ENCODE measurements around the gene TIE1.

TIE1 gene

DNA sequence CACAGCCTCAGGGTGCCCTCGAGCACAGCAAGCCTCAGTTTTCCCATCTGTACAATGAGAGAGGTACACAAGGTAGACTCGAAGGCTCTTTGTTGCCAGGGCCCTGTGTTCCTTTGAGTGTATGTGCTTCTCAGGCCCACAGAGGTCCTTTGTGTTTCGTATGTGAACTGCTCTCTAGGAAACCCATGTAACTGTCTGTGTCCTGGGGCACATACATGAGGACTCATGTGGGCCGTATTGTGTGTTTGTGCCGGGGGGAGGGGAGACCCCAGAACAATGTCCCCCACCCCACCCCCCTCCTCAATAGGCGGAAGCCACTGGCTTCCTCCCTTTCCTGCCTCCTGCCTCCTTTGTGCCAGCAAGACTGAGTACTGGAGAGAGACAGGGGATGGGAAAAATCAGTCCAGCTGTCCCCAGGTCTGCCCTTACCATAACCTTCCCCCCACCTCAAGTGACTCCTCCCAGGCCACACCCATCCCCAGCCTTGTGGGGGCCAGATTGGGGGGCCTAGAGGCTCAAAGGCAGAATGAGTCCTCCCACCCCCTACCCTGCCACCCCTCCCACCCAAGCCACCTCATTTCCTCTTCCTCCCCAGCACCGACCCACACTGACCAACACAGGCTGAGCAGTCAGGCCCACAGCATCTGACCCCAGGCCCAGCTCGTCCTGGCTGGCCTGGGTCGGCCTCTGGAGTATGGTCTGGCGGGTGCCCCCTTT lies at the start of gene TIE1:
Gene TIE1 (plus strand): TSS at position 605 of the 717 bp plus-strand sequence. CDS start 90 bp downstream, at position 695.
- no peak for DNase-seq (ENCODE audit: low read depth)

- DNase-seq (ENCODE audit: low read depth), result no peak
Measured at GRCh38 chr1:43251024-43251423, 49.8 kb upstream of the TIE1 start.

GRCh38 chr1:43252225-43252624 lies 48.6 kb upstream of the TIE1 start:
- no peak for DNase-seq (ENCODE audit: low read depth)

- no peak for DNase-seq (ENCODE audit: low read depth)
Measured at GRCh38 chr1:43253173-43253572, 47.6 kb upstream of the TIE1 start.

GRCh38 chr1:43253876-43254275 lies 46.9 kb upstream of the TIE1 start:
- DNase-seq (ENCODE audit: low read depth), result no peak

DNA sequence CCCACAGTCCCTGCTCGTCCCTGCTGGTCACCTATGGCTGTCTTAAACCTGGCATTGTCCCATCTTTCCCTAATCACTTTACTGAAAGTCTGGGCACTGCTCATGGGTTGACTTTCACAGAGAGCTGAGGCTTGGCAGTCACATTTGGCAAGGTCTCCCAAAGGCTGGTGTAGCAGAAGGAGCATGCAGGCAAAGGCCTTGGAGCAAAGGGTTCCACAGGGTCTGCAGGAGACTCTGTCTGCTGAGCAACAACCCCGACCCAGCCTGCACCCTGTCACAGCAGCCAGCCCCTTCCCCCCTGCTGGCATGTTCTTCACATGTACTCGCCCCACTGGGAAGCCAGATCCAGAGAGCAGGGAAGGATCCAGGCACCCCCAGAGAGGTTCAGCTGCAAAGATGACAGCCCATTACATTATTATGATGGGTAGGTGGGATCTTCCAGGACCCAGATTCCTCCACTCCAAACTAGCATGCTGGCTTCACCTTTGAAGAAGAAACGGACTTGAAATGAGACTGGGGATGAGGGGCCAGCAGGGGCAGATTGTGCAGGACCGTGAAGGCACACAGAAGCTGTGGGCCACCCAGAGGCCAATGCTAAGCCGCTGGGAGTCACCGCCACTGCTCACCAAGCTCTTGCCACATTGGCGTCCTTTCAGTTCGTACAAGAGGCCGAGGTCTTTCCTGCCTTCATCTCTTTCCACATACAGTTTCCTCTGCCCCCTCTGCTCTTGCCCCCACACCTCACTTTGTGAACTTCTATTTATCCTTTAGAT lies 45.2 kb upstream of the TIE1 start:
- DNase-seq (ENCODE audit: low read depth), result no peak

GRCh38 chr1:43256675-43257570 lies 43.9 kb upstream of the TIE1 start:
- DNase-seq (ENCODE audit: low read depth), result no peak

- no peak for DNase-seq (ENCODE audit: low read depth)
Measured at GRCh38 chr1:43258370-43258769, 42.4 kb upstream of the TIE1 start.

GRCh38 chr1:43265431-43265830 lies 35.4 kb upstream of the TIE1 start:
- no peak for DNase-seq (ENCODE audit: low read depth)

GRCh38 chr1:43266881-43267280 lies 33.9 kb upstream of the TIE1 start:
- no peak for DNase-seq (ENCODE audit: low read depth)

GRCh38 chr1:43267291-43267805 lies 33.4 kb upstream of the TIE1 start:
- DNase-seq (ENCODE audit: low read depth), result no peak

GRCh38 chr1:43267818-43268425 lies 32.9 kb upstream of the TIE1 start:
- DNase-seq (ENCODE audit: low read depth), result no peak

DNA sequence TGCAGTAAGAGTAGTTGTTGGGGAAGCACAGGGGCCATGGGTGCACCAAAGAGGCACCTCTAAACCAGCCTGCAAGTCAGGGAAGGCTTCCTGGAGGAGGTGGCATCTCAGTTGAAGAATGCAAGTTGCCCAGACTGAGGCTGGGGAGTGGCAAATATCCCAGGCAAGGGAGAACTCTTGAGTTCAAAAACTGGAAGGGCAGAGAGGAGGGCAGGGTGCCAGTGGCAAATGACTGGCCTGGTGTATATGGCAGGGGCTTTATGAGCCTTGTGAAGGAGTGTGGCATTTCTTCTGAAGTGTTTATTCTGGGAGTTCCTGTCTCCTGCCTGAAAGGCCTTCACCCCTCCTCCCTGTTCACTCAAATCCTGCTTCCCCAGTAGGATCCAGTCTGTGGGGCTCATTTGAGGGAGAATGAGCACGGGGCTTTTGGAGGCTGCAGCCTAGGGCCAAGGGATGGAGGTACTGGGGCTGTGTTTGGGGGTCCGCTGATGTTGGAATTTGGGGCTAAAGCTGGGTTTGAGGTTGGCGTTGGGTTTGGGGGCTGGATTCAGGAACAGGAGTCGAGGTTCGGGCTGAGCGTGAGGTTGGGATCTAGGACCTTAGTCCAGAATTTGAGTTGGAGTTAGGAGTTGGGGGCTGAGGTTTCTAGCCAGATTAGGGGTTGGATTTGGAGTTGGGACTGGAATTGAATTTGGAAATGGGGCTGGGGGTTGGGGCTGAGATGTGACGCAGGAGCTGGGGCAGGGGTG lies 31.0 kb upstream of the TIE1 start, which contains the start of gene TMEM125:
Gene TMEM125 (plus strand): TSS at position 357 of the 749 bp plus-strand sequence. CDS start 2,740 bp downstream, outside the sequence.
- DNase-seq (ENCODE audit: low read depth), result no peak

DNA sequence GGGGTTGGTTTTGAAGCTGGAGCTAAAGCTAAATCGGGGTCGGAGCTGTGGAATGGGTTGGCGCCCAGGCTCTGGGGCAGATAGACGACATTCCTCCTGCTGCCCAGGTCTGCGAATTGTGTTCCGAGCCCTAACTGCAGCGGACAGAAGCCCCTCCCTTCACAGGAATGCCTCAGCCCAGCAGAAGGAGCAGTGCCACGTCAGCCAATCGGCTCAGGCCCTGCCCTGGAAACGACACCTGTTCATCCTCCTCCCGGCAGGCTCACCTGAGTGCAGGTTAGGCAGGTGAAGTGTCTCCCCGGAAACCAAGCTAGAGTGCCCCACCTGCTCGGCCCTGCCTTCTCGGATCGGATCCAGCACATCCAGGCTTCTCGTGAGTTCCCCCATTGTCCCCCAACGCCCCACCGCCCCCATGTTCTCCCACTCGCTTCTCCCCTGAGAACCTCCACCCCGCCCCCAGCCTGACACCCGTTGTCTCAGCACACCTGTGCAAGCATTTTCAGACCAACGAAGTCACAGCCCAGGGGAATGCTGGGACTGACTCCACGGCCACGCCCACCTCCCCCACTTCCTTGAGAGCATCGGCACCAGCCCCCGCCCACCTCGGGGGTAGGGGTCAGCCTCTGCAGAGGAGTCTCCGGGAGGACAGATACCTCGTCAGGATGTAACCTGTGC lies 30.2 kb upstream of the TIE1 start:
- DNase-seq (ENCODE audit: low read depth), result no peak

DNA sequence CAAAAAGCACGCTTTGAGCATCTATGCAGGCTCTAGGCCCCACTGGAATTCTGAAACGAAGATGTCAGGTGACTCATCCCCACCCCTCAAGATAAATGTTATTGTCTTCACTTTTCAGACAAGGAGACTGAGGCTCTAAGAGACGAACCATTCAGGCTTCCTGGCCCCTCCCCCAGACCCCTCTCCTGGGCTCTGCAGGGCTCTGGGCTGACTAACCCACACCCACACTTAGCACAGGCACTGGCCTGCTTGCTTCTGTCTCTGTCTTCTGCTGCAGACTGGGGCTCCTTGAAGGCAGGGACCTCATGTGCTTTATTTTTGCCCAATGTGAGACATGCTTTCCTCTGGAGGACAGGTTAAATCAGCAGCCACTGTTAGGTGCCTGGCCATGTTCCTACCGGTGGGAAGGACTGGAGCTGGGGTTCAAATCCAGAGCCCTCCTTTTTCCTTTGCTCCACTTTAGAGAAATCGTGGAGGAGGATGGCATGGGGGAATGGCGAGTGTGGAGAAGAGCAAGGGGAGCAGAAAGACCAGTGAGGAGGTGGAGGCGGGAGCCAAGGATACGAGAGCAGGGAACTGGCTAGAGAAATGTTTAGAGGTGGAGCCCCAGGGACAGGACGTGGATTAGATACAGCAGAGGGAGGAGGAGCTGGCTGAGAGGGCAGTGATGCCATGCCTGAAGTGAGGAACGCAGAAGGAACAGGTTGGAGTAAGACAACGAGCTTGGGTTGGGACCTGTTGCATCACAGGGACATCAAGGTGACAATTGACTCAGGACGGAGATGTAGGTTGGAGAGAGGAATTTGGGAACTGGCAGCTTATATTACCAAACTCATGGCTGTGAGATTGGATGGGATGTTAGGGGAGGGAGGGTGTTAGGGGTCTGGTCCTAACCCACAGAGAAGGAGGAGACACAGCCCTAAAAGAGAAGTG lies 29.3 kb upstream of the TIE1 start:
- DNase-seq (ENCODE audit: low read depth), result no peak

GRCh38 chr1:43272161-43272560 lies 28.6 kb upstream of the TIE1 start:
- no peak for DNase-seq (ENCODE audit: low read depth)

DNA sequence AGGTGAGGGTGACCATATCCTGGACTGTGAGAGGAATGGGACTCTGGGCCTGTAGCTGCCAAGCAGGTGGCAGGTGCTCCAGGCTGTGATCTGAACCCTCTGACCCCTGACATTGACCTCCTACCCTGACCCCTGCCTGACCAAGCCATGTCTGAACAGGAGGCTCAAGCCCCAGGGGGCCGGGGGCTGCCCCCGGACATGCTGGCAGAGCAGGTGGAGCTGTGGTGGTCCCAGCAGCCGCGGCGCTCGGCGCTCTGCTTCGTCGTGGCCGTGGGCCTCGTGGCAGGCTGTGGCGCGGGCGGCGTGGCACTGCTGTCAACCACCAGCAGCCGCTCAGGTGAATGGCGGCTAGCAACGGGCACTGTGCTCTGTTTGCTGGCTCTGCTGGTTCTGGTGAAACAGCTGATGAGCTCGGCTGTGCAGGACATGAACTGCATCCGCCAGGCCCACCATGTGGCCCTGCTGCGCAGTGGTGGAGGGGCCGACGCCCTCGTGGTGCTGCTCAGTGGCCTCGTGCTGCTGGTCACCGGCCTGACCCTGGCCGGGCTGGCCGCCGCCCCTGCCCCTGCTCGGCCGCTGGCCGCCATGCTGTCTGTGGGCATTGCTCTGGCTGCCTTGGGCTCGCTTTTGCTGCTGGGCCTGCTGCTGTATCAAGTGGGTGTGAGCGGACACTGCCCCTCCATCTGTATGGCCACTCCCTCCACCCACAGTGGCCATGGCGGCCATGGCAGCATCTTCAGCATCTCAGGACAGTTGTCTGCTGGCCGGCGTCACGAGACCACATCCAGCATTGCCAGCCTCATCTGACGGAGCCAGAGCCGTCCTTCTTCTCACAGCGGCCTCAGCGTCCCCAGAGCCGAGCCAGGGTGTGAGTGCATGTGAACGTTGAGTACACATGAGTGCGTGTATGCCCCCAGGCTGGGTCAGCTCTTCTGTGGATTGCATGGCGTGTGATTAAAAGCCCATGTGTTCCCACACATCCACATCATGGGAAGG lies 27.9 kb upstream of the TIE1 start:
- no peak for DNase-seq (ENCODE audit: low read depth)

DNA sequence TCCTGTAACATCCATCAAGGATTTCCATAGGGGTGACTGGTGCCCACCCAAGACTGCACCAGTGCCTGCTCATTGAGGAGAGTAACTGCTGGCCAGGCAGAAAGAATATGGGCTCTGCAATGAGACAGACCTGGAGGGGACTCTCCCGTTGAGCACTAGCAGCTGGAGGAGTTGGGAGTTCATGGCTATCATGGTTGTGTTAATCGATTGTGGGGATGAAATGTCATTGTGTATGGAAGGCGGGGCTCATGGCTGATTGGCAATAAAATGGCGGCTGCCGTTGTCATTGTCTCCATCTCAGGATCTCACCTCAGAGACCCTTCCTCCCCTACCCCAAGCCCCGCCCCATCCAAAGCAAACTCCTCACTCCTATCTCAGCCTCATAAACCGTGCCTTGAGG lies 27.1 kb upstream of the TIE1 start:
- no peak for DNase-seq (ENCODE audit: low read depth)

All from activated T-helper 9 cell treated with anti-CD3 and anti-CD28 coated beads, Interleukin-2, amount 50 U/mL, for 16 hours (primary cell).